ENCODE data around the gene CDC20.

GRCh38 chr1:43370564-43370963, 11.8 kb downstream of the CDC20 start:
- TF ChIP-seq CTCF (IDR thresholded peaks at IDR 0.05; ENCODE audit: low read depth, low read length), result no peak
- TF ChIP-seq EZH2phosphoT487 (IDR thresholded peaks at IDR 0.05; ENCODE audit: low read depth), result no peak

Data from OCI-LY3 (cell line).